Measurements from ENCODE around the gene REXO1. TPM values are rescaled to one million over a fixed set of nuclear protein-coding genes. Genes with fewer than 3 reads are reported as not detected.

The REXO1 gene
- total and polyA plus RNA-seq, 2 of the 13 experiments (the other 11 are each of a cell fraction or from before 2014, with no cell fraction given), result 5.0 to 11.2 TPM

DNA sequence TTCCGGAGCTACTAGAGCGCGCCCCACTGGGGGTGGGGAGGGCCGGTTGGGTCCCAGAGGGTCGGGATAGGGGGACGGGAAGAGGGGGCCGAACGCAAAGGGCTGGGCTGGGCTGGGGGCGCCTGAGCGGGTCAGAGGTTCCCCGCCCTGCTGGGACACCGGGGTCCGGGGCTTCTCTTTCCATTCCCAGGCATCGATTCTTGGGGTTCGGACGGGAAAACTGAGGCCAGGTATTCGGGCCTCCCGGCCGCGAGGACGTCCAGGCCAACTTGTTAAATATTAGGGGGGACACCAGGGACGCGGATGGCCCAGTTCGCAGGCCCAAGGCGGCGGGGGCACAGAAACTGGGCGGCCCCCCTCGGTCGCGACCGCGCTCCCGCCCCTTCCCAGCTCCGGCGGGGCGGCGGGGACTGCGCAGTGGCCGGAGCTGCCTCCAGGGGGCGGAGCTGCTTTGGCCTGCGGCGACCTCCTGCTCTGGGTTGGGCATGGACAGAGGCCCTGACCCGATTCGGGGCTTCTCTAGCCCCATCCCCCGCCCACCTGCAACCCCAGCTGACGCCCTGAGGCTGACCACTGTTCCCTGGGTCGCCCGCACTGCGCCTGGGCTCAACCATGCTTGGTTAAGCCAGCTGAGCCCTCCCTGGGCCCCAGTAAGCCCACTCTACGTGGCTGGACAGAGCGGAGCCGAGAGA is 16.3 kb upstream of the REXO1 start (continued):
- TF ChIP-seq ZNF883 (CRISPR knock-in tag; IDR thresholded peaks at IDR 0.05; ENCODE audit: not compliant biosample characterization), result no peak
- TF ChIP-seq KLF11 (CRISPR knock-in tag; IDR thresholded peaks at IDR 0.05), result no peak
- no peak for TF ChIP-seq ZNF557 (CRISPR knock-in tag; IDR thresholded peaks at IDR 0.05)
- TF ChIP-seq ZC3H13 (CRISPR knock-in tag; IDR thresholded peaks at IDR 0.05), result no peak; the same call in 1 of the 2 replicates
- no peak for TF ChIP-seq ZNF33A (CRISPR knock-in tag; IDR thresholded peaks at IDR 0.05; ENCODE audit: borderline replicate concordance)
- TF ChIP-seq AGO1 (IDR thresholded peaks at IDR 0.05; ENCODE audit: low read depth, low read length, poor library complexity, severe bottlenecking), result peak; percentile 51
- TF ChIP-seq ZNF432 (CRISPR knock-in tag; IDR thresholded peaks at IDR 0.05; ENCODE audit: borderline replicate concordance), result no peak
- no peak for TF ChIP-seq ZEB1 (IDR thresholded peaks at IDR 0.05; ENCODE audit: insufficient replicate concordance, low read depth)
- TF ChIP-seq, protein P1, sequence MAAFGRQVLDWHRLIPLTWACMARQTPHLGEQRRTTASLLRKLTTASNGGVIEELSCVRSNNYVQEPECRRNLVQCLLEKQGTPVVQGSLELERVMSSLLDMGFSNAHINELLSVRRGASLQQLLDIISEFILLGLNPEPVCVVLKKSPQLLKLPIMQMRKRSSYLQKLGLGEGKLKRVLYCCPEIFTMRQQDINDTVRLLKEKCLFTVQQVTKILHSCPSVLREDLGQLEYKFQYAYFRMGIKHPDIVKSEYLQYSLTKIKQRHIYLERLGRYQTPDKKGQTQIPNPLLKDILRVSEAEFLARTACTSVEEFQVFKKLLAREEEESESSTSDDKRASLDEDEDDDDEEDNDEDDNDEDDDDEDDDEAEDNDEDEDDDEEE (CRISPR knock-in tag; IDR thresholded peaks at IDR 0.05), result no peak
- no peak for TF ChIP-seq ZNF136 (CRISPR knock-in tag; IDR thresholded peaks at IDR 0.05; ENCODE audit: low read depth)
- TF ChIP-seq ZNF556 (CRISPR knock-in tag; IDR thresholded peaks at IDR 0.05; ENCODE audit: borderline replicate concordance), result peak; percentile 35; the same call in 1 of the 2 replicates
- TF ChIP-seq, protein P2, sequence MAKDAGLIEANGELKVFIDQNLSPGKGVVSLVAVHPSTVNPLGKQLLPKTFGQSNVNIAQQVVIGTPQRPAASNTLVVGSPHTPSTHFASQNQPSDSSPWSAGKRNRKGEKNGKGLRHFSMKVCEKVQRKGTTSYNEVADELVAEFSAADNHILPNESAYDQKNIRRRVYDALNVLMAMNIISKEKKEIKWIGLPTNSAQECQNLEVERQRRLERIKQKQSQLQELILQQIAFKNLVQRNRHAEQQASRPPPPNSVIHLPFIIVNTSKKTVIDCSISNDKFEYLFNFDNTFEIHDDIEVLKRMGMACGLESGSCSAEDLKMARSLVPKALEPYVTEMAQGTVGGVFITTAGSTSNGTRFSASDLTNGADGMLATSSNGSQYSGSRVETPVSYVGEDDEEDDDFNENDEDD (CRISPR knock-in tag; IDR thresholded peaks at IDR 0.05; ENCODE audit: borderline replicate concordance), result peak; percentile 41; the same call in 1 of the 2 replicates
- TF ChIP-seq ZFX (CRISPR knock-in tag; IDR thresholded peaks at IDR 0.05; ENCODE audit: low read depth), result peak; percentile 75
- no peak for TF ChIP-seq ZNF589 (CRISPR knock-in tag; conservative IDR thresholded peaks at IDR 0.05)
- no peak for TF ChIP-seq ZNF564 (CRISPR knock-in tag; IDR thresholded peaks at IDR 0.05)
- peak; percentile 8 for TF ChIP-seq TEAD3 (CRISPR knock-in tag; optimal IDR thresholded peaks at IDR 0.05; ENCODE audit: borderline replicate concordance)
- peak; percentile 91 for TF ChIP-seq RBFOX2 (IDR thresholded peaks at IDR 0.05; ENCODE audit: low read depth, low read length)
- TF ChIP-seq, protein P3, sequence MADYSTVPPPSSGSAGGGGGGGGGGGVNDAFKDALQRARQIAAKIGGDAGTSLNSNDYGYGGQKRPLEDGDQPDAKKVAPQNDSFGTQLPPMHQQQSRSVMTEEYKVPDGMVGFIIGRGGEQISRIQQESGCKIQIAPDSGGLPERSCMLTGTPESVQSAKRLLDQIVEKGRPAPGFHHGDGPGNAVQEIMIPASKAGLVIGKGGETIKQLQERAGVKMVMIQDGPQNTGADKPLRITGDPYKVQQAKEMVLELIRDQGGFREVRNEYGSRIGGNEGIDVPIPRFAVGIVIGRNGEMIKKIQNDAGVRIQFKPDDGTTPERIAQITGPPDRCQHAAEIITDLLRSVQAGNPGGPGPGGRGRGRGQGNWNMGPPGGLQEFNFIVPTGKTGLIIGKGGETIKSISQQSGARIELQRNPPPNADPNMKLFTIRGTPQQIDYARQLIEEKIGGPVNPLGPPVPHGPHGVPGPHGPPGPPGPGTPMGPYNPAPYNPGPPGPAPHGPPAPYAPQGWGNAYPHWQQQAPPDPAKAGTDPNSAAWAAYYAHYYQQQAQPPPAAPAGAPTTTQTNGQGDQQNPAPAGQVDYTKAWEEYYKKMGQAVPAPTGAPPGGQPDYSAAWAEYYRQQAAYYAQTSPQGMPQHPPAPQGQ (CRISPR knock-in tag; IDR thresholded peaks at IDR 0.05; ENCODE audit: borderline replicate concordance), result no peak
- TF ChIP-seq, protein P4, sequence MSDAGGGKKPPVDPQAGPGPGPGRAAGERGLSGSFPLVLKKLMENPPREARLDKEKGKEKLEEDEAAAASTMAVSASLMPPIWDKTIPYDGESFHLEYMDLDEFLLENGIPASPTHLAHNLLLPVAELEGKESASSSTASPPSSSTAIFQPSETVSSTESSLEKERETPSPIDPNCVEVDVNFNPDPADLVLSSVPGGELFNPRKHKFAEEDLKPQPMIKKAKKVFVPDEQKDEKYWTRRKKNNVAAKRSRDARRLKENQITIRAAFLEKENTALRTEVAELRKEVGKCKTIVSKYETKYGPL (CRISPR knock-in tag; IDR thresholded peaks at IDR 0.05), result no peak
- TF ChIP-seq SALL1 (CRISPR knock-in tag; IDR thresholded peaks at IDR 0.05), result peak; percentile 62; the same call in 1 of the 2 replicates
- TF ChIP-seq EED (CRISPR knock-in tag; IDR thresholded peaks at IDR 0.05), result no peak
- TF ChIP-seq MAFF (IDR thresholded peaks at IDR 0.05; ENCODE audit: low read depth, low read length), result no peak
- TF ChIP-seq, protein P5, sequence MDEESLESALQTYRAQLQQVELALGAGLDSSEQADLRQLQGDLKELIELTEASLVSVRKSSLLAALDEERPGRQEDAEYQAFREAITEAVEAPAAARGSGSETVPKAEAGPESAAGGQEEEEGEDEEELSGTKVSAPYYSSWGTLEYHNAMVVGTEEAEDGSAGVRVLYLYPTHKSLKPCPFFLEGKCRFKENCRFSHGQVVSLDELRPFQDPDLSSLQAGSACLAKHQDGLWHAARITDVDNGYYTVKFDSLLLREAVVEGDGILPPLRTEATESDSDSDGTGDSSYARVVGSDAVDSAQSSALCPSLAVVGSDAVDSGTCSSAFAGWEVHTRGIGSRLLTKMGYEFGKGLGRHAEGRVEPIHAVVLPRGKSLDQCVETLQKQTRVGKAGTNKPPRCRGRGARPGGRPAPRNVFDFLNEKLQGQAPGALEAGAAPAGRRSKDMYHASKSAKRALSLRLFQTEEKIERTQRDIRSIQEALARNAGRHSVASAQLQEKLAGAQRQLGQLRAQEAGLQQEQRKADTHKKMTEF (CRISPR knock-in tag; IDR thresholded peaks at IDR 0.05), result peak; percentile 77; the same call in 1 of the 2 replicates
- TF ChIP-seq ZNF12 (CRISPR knock-in tag; IDR thresholded peaks at IDR 0.05), result no peak
- no peak for TF ChIP-seq GTF2F1 (IDR thresholded peaks at IDR 0.05; ENCODE audit: low read length)

All from HepG2 (cell line).